DND-41 (cell line): ENCODE measurements around the gene PRR5.

ENCODE experiments used
- ATAC-seq: fragments of 200-7000 bp; cut with Tn5 transposase; 3 replicates; pipeline ENCODE4 v1.9.1; 2021; ENCODE audit warnings: low read depth; ENCODE audit not compliant: insufficient read depth
- DNase-seq: peaks from one replicate; pipeline ENCODE4 v3.0.0-alpha.2; 2020
- H2AFZ ChIP-seq: 2 replicates; pipeline ENCODE4 v1.6.0; 2012; ENCODE audit warnings: low read depth, low read length
- H3K27ac ChIP-seq: 2 replicates; pipeline ENCODE4 v1.5.1; 2012; ENCODE audit warnings: low read length, inconsistent platforms
- H3K27me3 ChIP-seq: fragments of 200-600 bp; sonication (generic); 2 replicates; pipeline ENCODE4 v1.6.0; 2012; ENCODE audit warnings: low read length, mild to moderate bottlenecking, inconsistent platforms; ENCODE audit not compliant: insufficient read depth, poor library complexity
- H3K36me3 ChIP-seq: 2 replicates; pipeline ENCODE4 v1.5.1; 2012; ENCODE audit warnings: low read length, inconsistent platforms; ENCODE audit not compliant: insufficient read depth
- H3K4me1 ChIP-seq: 2 replicates; pipeline ENCODE4 v1.5.1; 2012; ENCODE audit warnings: mild to moderate bottlenecking, low read length; ENCODE audit not compliant: insufficient read depth
- H3K4me2 ChIP-seq: 2 replicates; pipeline ENCODE4 v1.6.0; 2012; ENCODE audit warnings: mild to moderate bottlenecking, moderate library complexity, low read length, inconsistent platforms; ENCODE audit not compliant: insufficient read depth
- H3K4me3 ChIP-seq, 2 experiments: fragments of 200-600 bp in 1 of 2; shearing (Covaris generic) in 1 of 2; 2 replicates each; pipeline ENCODE4 v1.5.1; 2012 to 2016; ENCODE audit warnings: inconsistent platforms in 2 of 2, low read length in 2 of 2, mild to moderate bottlenecking in 2 of 2, low read depth in 1 of 2, moderate library complexity in 1 of 2
- H3K79me2 ChIP-seq: 2 replicates; pipeline ENCODE4 v1.6.0; 2012; ENCODE audit warnings: low read length, inconsistent platforms; ENCODE audit not compliant: insufficient read depth
- H3K9ac ChIP-seq: 2 replicates; pipeline ENCODE4 v1.6.0; 2012; ENCODE audit warnings: low read depth, mild to moderate bottlenecking, inconsistent platforms, low read length, moderate library complexity
- H3K9me3 ChIP-seq: 2 replicates; pipeline ENCODE4 v1.5.1; 2012; ENCODE audit warnings: low read length, moderate library complexity, mild to moderate bottlenecking, inconsistent platforms; ENCODE audit not compliant: insufficient read depth, severe bottlenecking
- H4K20me1 ChIP-seq: 2 replicates; pipeline ENCODE4 v1.6.0; 2012; ENCODE audit warnings: low read length; ENCODE audit not compliant: insufficient read depth
- EZH2 ChIP-seq: IDR thresholded peaks from 3 replicates; pipeline ENCODE4 v1.6.1; 2012; ENCODE audit warnings: borderline replicate concordance, low read depth, mild to moderate bottlenecking, moderate library complexity, low read length, inconsistent platforms; ENCODE audit not compliant: severe bottlenecking
- TF ChIP-seq, protein P1 (sequence below): IDR thresholded peaks from 2 replicates; pipeline ENCODE4 v1.5.1; 2012; ENCODE audit warnings: borderline replicate concordance, low read length, moderate library complexity, mild to moderate bottlenecking; ENCODE audit not compliant: poor library complexity, severe bottlenecking; ENCODE audit errors: extremely low read depth

Gene PRR5

GRCh38 chr22:44755417-44755816 lies 53.4 kb downstream of the PRR5 start:
- Histone ChIP-seq H3K79me2 (no peaks in the 10 kb centered on the region), H3K9me3 (no peaks in the 10 kb centered on the region), H3K4me1 (no peaks in the 10 kb centered on the region), H3K27ac (no peak overlapping the region), H3K4me2 (no peak overlapping the region), H2AFZ (no peak overlapping the region), H3K27me3 (no peaks in the 10 kb centered on the region), H3K36me3 (no peaks in the 10 kb centered on the region), H4K20me1 (no peaks in the 10 kb centered on the region), H3K9ac (no peak overlapping the region), H3K4me3 (no peak overlapping the region)
- DNase-seq, result no peak
- no peak for TF ChIP-seq EZH2
- TF ChIP-seq, protein P1, sequence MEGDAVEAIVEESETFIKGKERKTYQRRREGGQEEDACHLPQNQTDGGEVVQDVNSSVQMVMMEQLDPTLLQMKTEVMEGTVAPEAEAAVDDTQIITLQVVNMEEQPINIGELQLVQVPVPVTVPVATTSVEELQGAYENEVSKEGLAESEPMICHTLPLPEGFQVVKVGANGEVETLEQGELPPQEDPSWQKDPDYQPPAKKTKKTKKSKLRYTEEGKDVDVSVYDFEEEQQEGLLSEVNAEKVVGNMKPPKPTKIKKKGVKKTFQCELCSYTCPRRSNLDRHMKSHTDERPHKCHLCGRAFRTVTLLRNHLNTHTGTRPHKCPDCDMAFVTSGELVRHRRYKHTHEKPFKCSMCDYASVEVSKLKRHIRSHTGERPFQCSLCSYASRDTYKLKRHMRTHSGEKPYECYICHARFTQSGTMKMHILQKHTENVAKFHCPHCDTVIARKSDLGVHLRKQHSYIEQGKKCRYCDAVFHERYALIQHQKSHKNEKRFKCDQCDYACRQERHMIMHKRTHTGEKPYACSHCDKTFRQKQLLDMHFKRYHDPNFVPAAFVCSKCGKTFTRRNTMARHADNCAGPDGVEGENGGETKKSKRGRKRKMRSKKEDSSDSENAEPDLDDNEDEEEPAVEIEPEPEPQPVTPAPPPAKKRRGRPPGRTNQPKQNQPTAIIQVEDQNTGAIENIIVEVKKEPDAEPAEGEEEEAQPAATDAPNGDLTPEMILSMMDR, result no peak
- ATAC-seq, result no peak

DNA sequence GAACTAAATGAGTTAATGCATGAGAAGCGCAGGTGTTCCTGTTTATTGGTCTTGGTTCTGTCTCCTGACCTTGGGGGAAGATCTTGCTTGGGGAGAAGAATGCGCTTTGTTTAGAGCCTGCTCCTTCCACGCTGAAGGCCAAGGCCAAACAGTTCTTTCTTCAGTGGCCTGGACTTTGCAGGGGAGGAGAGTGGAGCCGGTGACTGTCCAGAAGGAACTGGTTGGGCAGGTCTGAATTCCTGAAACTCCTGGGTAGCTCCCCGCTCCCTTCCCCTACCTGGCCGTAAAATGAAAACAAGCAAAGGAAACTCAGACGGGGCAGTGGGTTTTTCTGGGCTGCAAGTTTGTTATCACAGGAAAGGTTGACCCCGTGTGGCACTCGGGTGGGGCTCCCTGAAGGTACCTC lies 54.0 kb downstream of the PRR5 start:
- TF ChIP-seq EZH2, result no peak
- TF ChIP-seq, protein P1, result no peak
- Histone ChIP-seq H3K9me3 (no peaks in the 10 kb centered on the region), H3K9ac (no peak overlapping the region), H3K4me3 (no peak overlapping the region), H4K20me1 (no peaks in the 10 kb centered on the region), H3K27me3 (no peaks in the 10 kb centered on the region), H3K27ac (no peak overlapping the region), H2AFZ (no peak overlapping the region), H3K4me1 (no peaks in the 10 kb centered on the region), H3K79me2 (no peaks in the 10 kb centered on the region), H3K4me2 (no peak overlapping the region), H3K36me3 (no peaks in the 10 kb centered on the region)
- DNase-seq, result no peak
- no peak for ATAC-seq

DNA sequence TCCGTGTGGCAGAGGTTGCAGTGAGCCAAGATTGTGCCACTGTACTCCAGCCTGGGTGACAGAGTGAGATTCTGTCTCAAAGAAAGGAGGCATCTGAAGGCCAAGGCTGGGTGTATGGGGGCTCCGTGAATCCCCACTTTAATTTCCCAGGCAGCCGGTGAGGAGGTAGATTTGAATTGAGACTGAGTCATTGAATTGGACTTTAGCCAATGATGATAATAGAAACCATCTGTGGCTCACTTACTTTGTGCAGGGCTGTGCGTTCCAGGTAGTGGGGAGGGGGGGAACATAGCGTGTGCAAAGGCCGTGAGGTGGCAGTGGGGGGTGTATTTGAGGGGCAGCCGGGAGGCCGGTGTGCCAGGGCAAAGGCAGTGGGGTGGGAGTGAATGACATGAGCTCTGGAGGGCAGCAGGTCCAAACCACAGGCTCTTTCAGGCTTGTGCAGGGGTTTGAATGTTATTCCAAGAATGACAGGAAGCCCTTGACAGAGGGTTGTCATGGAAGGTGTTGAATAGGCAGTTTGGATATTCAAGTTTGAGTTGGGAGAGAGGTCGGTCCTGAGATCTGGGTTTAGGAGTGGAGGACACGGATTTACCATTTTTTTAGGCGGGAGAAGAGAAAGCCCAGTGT lies 56.5 kb downstream of the PRR5 start:
- Histone ChIP-seq H3K27me3 (no peaks in the 10 kb centered on the region), H3K27ac (no peak overlapping the region), H3K36me3 (no peaks in the 10 kb centered on the region), H4K20me1 (no peaks in the 10 kb centered on the region), H3K4me3 (no peak overlapping the region), H3K4me2 (no peak overlapping the region), H3K4me1 (no peaks in the 10 kb centered on the region), H3K9ac (no peak overlapping the region), H3K79me2 (no peaks in the 10 kb centered on the region), H2AFZ (no peak overlapping the region), H3K9me3 (no peaks in the 10 kb centered on the region)
- ATAC-seq (no peak), DNase-seq (no peak)
- TF ChIP-seq EZH2, result no peak
- TF ChIP-seq, protein P1, result no peak

- Histone ChIP-seq H3K9ac (no peak overlapping the region), H3K27ac (no peak overlapping the region), H3K4me1 (no peaks in the 10 kb centered on the region), H3K27me3 (no peaks in the 10 kb centered on the region), H3K79me2 (no peaks in the 10 kb centered on the region), H3K9me3 (no peaks in the 10 kb centered on the region), H3K4me3 (no peak overlapping the region), H4K20me1 (no peaks in the 10 kb centered on the region), H3K36me3 (no peaks in the 10 kb centered on the region), H2AFZ (no peak overlapping the region), H3K4me2 (no peak overlapping the region)
- ATAC-seq, result no peak
- TF ChIP-seq EZH2, result no peak
- TF ChIP-seq, protein P1, result no peak
- DNase-seq, result no peak
Measured at GRCh38 chr22:44759001-44759400, 57.0 kb downstream of the PRR5 start.
